Endothelial cell (in vitro differentiated cells): ENCODE data around the gene ZFAND5. TPM values are rescaled to one million over a fixed set of nuclear protein-coding genes. Genes with fewer than 3 reads are reported as not detected.

Experiments used
- DNase-seq: peaks from one replicate; pipeline ENCODE4 v3.0.0; 2021; ENCODE audit warnings: low spot score
- H3K27ac Mint-ChIP-seq: one replicate; pipeline ENCODE4 v1.8.0; 2021; ENCODE audit warnings: mixed read lengths, inconsistent platforms; ENCODE audit not compliant: unreplicated experiment
- H3K27me3 Mint-ChIP-seq: one replicate; pipeline ENCODE4 v1.8.0; 2021; ENCODE audit warnings: mild to moderate bottlenecking, moderate library complexity, mixed read lengths, inconsistent platforms; ENCODE audit not compliant: unreplicated experiment
- H3K36me3 Mint-ChIP-seq: one replicate; pipeline ENCODE4 v1.8.0; 2021; ENCODE audit warnings: mild to moderate bottlenecking, low read depth, mixed read lengths, inconsistent platforms; ENCODE audit not compliant: unreplicated experiment
- H3K4me1 Mint-ChIP-seq: one replicate; pipeline ENCODE4 v1.8.0; 2021; ENCODE audit warnings: mild to moderate bottlenecking, mixed read lengths, inconsistent platforms; ENCODE audit not compliant: unreplicated experiment
- H3K4me3 Mint-ChIP-seq: one replicate; pipeline ENCODE4 v1.8.0; 2021; ENCODE audit warnings: mild to moderate bottlenecking, mixed read lengths, inconsistent platforms; ENCODE audit not compliant: unreplicated experiment
- H3K9me3 Mint-ChIP-seq: one replicate; pipeline ENCODE4 v1.8.0; 2021; ENCODE audit warnings: mixed read lengths, inconsistent platforms; ENCODE audit not compliant: unreplicated experiment
- CTCF ChIP-seq: fragments of 200-600 bp; sonication (generic); IDR thresholded peaks from one replicate; pipeline ENCODE4 v1.5.0; 2021; ENCODE audit warnings: antibody characterized with exemption; ENCODE audit not compliant: unreplicated experiment
- long read RNA-seq: library from polyadenylated mRNA; unstranded; transcript quantifications from one replicate; pipeline ENCODE4 v2.0.0, GENCODE V29; 2020; ENCODE audit not compliant: unreplicated experiment
- total RNA-seq: library from RNA; stranded (reverse); fragmentation: NEBNext Ultra II Directional; extraction: Animal tissue kit (Norgen Biotek cat#: 25700); gene quantifications from one replicate; pipeline ENCODE4 v1.2.1, GENCODE V29; 2021; ENCODE audit not compliant: unreplicated experiment

Gene ZFAND5
- total RNA-seq = 154 TPM
- long read RNA-seq, transcript ZFAND5-204 (6 exons, 2,686 nt) = minor isoform, 17 of 66 reads
- long read RNA-seq, transcript ZFAND5-205 (7 exons, 2,785 nt) = major isoform, 39 of 66 reads
- long read RNA-seq, partial matches to known transcripts = 4 of 66 reads
- long read RNA-seq, other reads (novel, unspliced or antisense) = 5 of 66 reads

- Mint-ChIP-seq H3K27me3 (peaks cover 17% of the 10 kb centered on the region), H3K4me1 (peaks cover 29% of the 10 kb centered on the region), H3K27ac (peak within 1 kb of the TSS; percentile 99), H3K9me3 (no peaks in the 10 kb centered on the region), H3K4me3 (peak within 1 kb of the TSS; percentile 99), H3K36me3 (peaks cover 10% of the 10 kb centered on the region)
- peak; percentile 6 for TF ChIP-seq CTCF
- peak; percentile 92 for DNase-seq
Measured at GRCh38 chr9:72364679-72365524, at the start of gene ZFAND5. TSS of gene ZFAND5 (minus strand) at chr9:72365208. CDS start at chr9:72360778, 4,430 bp downstream.

- no peak overlapping the region for H3K4me3 Mint-ChIP-seq
- no peak for DNase-seq
- TF ChIP-seq CTCF = no peak
- H3K4me1 Mint-ChIP-seq = peaks cover 5% of the 10 kb centered on the region
- H3K36me3 Mint-ChIP-seq = no peaks in the 10 kb centered on the region
- H3K27me3 Mint-ChIP-seq = no peaks in the 10 kb centered on the region
- no peaks in the 10 kb centered on the region for H3K9me3 Mint-ChIP-seq
- H3K27ac Mint-ChIP-seq = no peak overlapping the region
Measured at GRCh38 chr9:72412483-72413040, 47.6 kb upstream of the ZFAND5 start.

GRCh38 chr9:72410214-72410613 lies 45.2 kb upstream of the ZFAND5 start:
- no peak for DNase-seq
- no peaks in the 10 kb centered on the region for H3K9me3 Mint-ChIP-seq
- no peak overlapping the region for H3K4me3 Mint-ChIP-seq
- H3K36me3 Mint-ChIP-seq = no peaks in the 10 kb centered on the region
- no peaks in the 10 kb centered on the region for H3K4me1 Mint-ChIP-seq
- no peaks in the 10 kb centered on the region for H3K27me3 Mint-ChIP-seq
- no peak overlapping the region for H3K27ac Mint-ChIP-seq
- no peak for TF ChIP-seq CTCF

- DNase-seq = no peak
- H3K4me1 Mint-ChIP-seq = no peaks in the 10 kb centered on the region
- no peak overlapping the region for H3K27ac Mint-ChIP-seq
- no peak for TF ChIP-seq CTCF
- H3K9me3 Mint-ChIP-seq = no peaks in the 10 kb centered on the region
- no peak overlapping the region for H3K4me3 Mint-ChIP-seq
- no peaks in the 10 kb centered on the region for H3K36me3 Mint-ChIP-seq
- no peaks in the 10 kb centered on the region for H3K27me3 Mint-ChIP-seq
Measured at GRCh38 chr9:72407114-72407513, 42.1 kb upstream of the ZFAND5 start.

- TF ChIP-seq CTCF = no peak
- no peak for DNase-seq
- Mint-ChIP-seq H3K4me1 (no peaks in the 10 kb centered on the region), H3K27me3 (no peaks in the 10 kb centered on the region), H3K27ac (no peak overlapping the region), H3K36me3 (no peaks in the 10 kb centered on the region), H3K4me3 (no peak overlapping the region), H3K9me3 (no peaks in the 10 kb centered on the region)
Measured at GRCh38 chr9:72402744-72403143, 37.7 kb upstream of the ZFAND5 start.
